SU-DHL-6 (cell line): ENCODE measurements around the gene SIRT6.
"Not testable (repeated sequence)": the region's sequence is repeated elsewhere in the genome, so short reads cannot be mapped to it uniquely, and the experiment has no call there.

Source experiments
- H2AFZ ChIP-seq: fragments of 200-600 bp; sonication (generic); 2 replicates; pipeline ENCODE4 v1.6.1; 2014; ENCODE audit warnings: low read depth, mild to moderate bottlenecking, moderate library complexity, mixed read lengths, antibody characterized with exemption, low read length; ENCODE audit not compliant: severe bottlenecking
- H3F3A ChIP-seq: fragments of 200-600 bp; shearing (Covaris generic); 2 replicates; pipeline ENCODE4 v1.6.0; 2016; ENCODE audit warnings: antibody characterized with exemption, mild to moderate bottlenecking; ENCODE audit not compliant: insufficient read depth
- H3K27ac ChIP-seq: fragments of 200-600 bp; sonication (generic); 2 replicates; pipeline ENCODE4 v1.5.1; 2016; ENCODE audit warnings: low read depth, mild to moderate bottlenecking, low read length, moderate library complexity, mixed read lengths
- H3K27me3 ChIP-seq: fragments of 200-600 bp; sonication (generic), shearing (Covaris generic); 2 replicates; pipeline ENCODE4 v1.6.0; 2014; ENCODE audit warnings: mild to moderate bottlenecking, low read length
- H3K36me3 ChIP-seq: fragments of 200-600 bp; sonication (generic); 2 replicates; pipeline ENCODE4 v1.6.1; 2014; ENCODE audit warnings: mild to moderate bottlenecking, low read length, mixed read lengths
- H3K4me2 ChIP-seq: fragments of 300-600, 200-600 bp; shearing (Covaris generic), sonication (generic); 2 replicates; pipeline ENCODE4 v1.6.0; 2014; ENCODE audit warnings: low read length, low read depth, mild to moderate bottlenecking; ENCODE audit not compliant: poor library complexity, severe bottlenecking
- H3K4me3 ChIP-seq: fragments of 200-600 bp; sonication (generic); 2 replicates; pipeline ENCODE4 v1.5.1; 2014; ENCODE audit warnings: antibody characterized with exemption, low read length, mild to moderate bottlenecking, mixed read lengths; ENCODE audit not compliant: insufficient read depth, poor library complexity, severe bottlenecking
- H3K79me2 ChIP-seq: fragments of 200-600 bp; sonication (generic); 2 replicates; pipeline ENCODE4 v1.6.1; 2014; ENCODE audit warnings: mild to moderate bottlenecking, low read length, moderate library complexity; ENCODE audit not compliant: insufficient read depth
- H3K9ac ChIP-seq: fragments of 200-600 bp; sonication (generic); 2 replicates; pipeline ENCODE4 v1.7.0; 2014; ENCODE audit warnings: mild to moderate bottlenecking, low read length
- H3K9me2 ChIP-seq: fragments of 200-600 bp; sonication (generic); replicated peaks from 2 replicates; pipeline ENCODE4 v1.6.1; 2014; ENCODE audit warnings: low read length; ENCODE audit not compliant: insufficient read depth
- H3K9me3 ChIP-seq: fragments of 200-600 bp; sonication (generic); 2 replicates; pipeline ENCODE4 v1.6.1; 2014; ENCODE audit warnings: low read length, mixed read lengths; ENCODE audit not compliant: insufficient read depth
- H4K20me1 ChIP-seq: fragments of 200-600 bp; sonication (generic); 2 replicates; pipeline ENCODE4 v1.6.1; 2014; ENCODE audit warnings: low read depth, mild to moderate bottlenecking, antibody characterized with exemption, low read length, moderate library complexity, mixed read lengths
- EZH2phosphoT487 ChIP-seq: fragments of 200-600 bp; sonication (generic), shearing (Covaris generic); conservative IDR thresholded peaks from 2 replicates; pipeline ENCODE4 v1.6.1; 2018; ENCODE audit warnings: mild to moderate bottlenecking, antibody characterized with exemption, low read length, moderate library complexity, mixed read lengths
- TF ChIP-seq, protein P1 (sequence below): fragments of 200-600 bp; sonication (generic); IDR thresholded peaks from one replicate; pipeline ENCODE4 v1.5.1; 2017; ENCODE audit warnings: antibody characterized with exemption, mild to moderate bottlenecking, low read length, moderate library complexity; ENCODE audit not compliant: insufficient read depth, poor library complexity, severe bottlenecking

SIRT6 gene

GRCh38 chr19:4224470-4224869, 42.1 kb upstream of the SIRT6 start:
- no peaks in the 10 kb centered on the region for H4K20me1 ChIP-seq
- H3K9me2 ChIP-seq: no peaks in the 10 kb centered on the region
- no peak overlapping the region for H3K4me2 ChIP-seq
- H2AFZ ChIP-seq: no peak overlapping the region
- no peak overlapping the region for H3K4me3 ChIP-seq
- TF ChIP-seq, protein P1, sequence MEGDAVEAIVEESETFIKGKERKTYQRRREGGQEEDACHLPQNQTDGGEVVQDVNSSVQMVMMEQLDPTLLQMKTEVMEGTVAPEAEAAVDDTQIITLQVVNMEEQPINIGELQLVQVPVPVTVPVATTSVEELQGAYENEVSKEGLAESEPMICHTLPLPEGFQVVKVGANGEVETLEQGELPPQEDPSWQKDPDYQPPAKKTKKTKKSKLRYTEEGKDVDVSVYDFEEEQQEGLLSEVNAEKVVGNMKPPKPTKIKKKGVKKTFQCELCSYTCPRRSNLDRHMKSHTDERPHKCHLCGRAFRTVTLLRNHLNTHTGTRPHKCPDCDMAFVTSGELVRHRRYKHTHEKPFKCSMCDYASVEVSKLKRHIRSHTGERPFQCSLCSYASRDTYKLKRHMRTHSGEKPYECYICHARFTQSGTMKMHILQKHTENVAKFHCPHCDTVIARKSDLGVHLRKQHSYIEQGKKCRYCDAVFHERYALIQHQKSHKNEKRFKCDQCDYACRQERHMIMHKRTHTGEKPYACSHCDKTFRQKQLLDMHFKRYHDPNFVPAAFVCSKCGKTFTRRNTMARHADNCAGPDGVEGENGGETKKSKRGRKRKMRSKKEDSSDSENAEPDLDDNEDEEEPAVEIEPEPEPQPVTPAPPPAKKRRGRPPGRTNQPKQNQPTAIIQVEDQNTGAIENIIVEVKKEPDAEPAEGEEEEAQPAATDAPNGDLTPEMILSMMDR: no peak
- no peak for TF ChIP-seq EZH2phosphoT487
- H3F3A ChIP-seq: no peaks in the 10 kb centered on the region
- no peak overlapping the region for H3K27ac ChIP-seq
- no peaks in the 10 kb centered on the region for H3K79me2 ChIP-seq
- H3K27me3 ChIP-seq: no peaks in the 10 kb centered on the region
- no peaks in the 10 kb centered on the region for H3K9me3 ChIP-seq
- no peaks in the 10 kb centered on the region for H3K36me3 ChIP-seq
- no peak overlapping the region for H3K9ac ChIP-seq

- H3F3A ChIP-seq: no peaks in the 10 kb centered on the region
- H3K9ac ChIP-seq: no peak overlapping the region
- no peaks in the 10 kb centered on the region for H3K36me3 ChIP-seq
- no peaks in the 10 kb centered on the region for H3K27me3 ChIP-seq
- H4K20me1 ChIP-seq: no peaks in the 10 kb centered on the region
- no peak overlapping the region for H3K27ac ChIP-seq
- no peak overlapping the region for H3K4me2 ChIP-seq
- no peaks in the 10 kb centered on the region for H3K79me2 ChIP-seq
- TF ChIP-seq, protein P1: no peak
- no peak for TF ChIP-seq EZH2phosphoT487
- H3K9me2 ChIP-seq: no peaks in the 10 kb centered on the region
- no peaks in the 10 kb centered on the region for H3K9me3 ChIP-seq
- H2AFZ ChIP-seq: no peak overlapping the region
- no peak overlapping the region for H3K4me3 ChIP-seq
These were observed 37.8 kb upstream of the SIRT6 start for GRCh38 chr19:4220188-4220587.

DNA sequence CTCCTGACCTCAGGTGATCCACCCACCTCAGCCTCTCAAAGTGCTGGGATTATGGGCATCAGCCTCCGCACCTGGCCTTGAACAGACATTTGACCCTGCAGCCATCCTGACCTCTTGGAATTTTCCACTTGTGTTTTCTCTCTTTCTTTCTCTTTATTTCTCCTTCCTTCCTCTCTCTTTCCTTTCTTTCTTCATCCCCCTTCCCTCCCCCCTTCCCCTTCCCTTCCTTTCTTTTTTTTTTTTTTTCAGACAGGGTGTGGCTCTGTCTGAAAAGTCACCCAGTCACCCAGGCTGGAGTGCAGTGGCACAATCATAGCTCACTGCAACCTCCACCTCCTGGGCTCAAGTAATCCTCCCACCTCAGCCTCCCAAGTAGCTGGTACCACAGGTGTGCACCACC, 36.2 kb upstream of the SIRT6 start:
- H3K9me2 ChIP-seq, H3K27ac ChIP-seq, H4K20me1 ChIP-seq, H3F3A ChIP-seq, H3K36me3 ChIP-seq, H3K79me2 ChIP-seq, H3K27me3 ChIP-seq, H3K9ac ChIP-seq, H3K4me3 ChIP-seq, H2AFZ ChIP-seq, H3K9me3 ChIP-seq, H3K4me2 ChIP-seq: not testable (repeated sequence)

GRCh38 chr19:4217429-4218264, 35.3 kb upstream of the SIRT6 start:
- Histone ChIP-seq H3K36me3 (no peaks in the 10 kb centered on the region), H2AFZ (no peak overlapping the region), H3K9me2 (no peaks in the 10 kb centered on the region), H3K4me3 (no peak overlapping the region), H3K9ac (no peak overlapping the region), H4K20me1 (no peaks in the 10 kb centered on the region), H3K79me2 (no peaks in the 10 kb centered on the region), H3K9me3 (no peaks in the 10 kb centered on the region), H3K27ac (no peak overlapping the region), H3K27me3 (no peaks in the 10 kb centered on the region), H3K4me2 (no peak overlapping the region), H3F3A (no peaks in the 10 kb centered on the region)
- TF ChIP-seq, protein P1: no peak
- no peak for TF ChIP-seq EZH2phosphoT487
